ENCODE data around the gene MXRA7.

The MXRA7 gene

DNA sequence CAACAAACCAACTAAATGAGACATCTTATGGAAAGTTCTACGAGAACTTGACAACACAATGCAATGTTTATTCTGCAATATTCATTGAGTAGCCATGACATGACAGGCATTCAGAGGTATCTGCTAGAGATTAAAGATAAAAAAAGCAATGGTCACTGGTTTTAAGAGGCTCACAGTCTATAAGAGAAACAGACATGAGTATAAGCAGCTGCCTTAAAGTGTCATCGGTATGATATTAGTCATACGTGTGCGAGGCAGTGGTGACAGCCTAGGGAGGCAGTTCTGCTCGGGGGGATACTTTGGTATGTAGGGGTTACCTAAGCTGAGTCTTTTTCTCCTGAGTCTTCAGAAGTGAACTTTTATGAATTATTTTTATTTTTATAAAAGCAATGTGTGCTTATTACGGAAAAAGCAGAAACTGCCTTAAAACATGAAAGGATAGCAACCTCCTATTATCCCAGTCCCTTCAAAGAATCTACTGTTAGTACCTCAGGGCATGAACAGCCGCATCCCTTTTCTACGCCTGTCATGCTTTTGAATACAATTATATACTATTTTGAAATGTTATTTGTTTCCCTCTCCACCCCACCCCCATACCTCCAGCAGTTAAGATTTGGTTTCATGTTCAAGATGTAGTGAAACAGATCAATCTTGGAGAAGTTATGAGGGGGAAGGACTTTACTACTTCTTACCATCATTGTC is 75.0 kb downstream of the MXRA7 start:
- no peak overlapping the region for H3K27ac ChIP-seq
- H3K4me3 ChIP-seq, result no peak overlapping the region

DNA sequence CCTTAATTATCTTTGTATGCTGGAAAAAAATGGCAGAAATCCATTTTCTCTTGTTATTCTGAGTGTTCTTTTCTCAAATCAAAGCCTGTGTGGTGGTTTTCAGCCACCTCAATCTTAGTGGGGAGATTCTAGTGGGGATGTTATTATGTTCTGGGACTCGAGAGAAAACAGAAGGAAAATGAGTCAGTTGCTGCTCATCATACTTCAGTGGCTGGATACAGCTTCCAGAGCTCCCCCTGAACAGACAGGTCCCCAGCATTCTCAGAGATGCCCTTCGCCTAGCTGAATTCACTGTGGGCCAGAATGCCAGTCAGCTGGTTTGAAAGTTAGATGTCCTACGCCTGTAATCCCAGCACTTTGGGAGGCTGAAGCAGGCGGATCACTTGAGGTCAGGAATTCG is 75.7 kb downstream of the MXRA7 start:
- H3K4me3 ChIP-seq, result no peak overlapping the region
- H3K27ac ChIP-seq, result no peak overlapping the region

DNA sequence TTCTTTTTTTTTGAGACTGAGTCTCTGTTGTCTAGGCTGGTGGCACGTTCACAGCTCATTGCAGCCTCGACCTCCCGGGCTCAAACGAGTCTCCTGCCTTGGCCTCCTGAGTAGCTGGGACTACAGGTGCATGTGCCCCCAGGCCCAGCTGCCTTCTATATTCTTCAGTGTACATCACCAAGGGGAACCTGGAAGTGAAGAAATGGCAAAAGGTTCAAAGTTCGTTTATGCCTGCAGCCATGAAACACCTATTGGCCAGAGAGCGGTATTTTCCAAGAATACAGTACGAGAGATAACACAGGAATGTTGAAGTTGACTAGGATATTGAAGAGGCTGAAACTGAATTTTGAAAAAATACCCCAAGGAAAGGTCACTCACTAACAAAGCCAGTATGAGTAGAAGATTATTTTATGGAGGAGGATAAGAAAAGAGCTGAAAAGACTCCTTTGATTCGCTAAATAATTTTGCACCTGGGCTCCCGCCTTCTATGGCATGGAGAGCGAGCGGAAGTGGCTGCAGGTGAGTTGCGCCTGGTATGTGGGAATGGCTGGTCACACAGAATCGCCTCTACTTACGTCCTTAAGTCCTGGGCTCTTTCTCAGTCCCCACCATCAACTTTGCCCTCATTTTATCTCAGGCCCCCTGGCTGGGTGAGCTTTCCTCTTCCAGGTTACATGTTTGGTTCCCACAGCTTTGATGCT is 77.0 kb downstream of the MXRA7 start:
- Histone ChIP-seq H3K27ac (no peak overlapping the region), H3K4me3 (no peak overlapping the region)

DNA sequence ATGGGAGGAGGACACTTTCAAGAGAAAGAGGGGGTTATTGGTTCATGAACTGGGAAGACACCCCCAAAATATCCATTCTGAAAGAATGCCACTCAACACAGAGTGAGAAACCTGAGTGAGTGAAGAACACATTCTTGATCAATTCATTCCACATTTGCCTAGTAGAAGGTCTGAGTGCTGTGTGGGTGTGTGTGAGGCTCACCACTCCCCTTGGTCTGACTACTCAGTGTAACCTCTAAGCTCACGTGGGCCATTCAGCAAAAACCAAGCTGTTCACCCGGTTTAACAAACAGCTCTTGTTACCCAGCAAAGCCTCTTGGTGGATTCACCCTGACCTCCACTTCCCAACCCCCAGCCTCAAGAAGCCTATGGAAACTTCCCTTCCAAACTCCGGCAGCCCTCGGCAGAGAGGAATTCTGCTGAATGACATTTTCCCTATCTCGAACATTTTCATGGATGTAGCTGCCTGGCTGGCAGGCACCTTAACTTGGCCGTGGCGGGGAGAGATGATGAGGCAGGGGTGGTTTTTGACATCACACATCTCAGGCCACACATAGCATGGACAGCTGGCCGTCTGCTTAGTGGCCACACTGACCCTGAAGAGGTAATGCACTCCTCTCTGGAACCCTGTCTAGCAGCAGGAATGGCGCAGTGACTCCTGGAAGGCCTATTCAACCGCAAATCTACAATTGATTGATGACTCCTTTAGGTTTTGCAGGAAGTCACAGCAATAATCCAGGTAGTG is 78.8 kb downstream of the MXRA7 start:
- Histone ChIP-seq H3K4me3 (no peak overlapping the region), H3K27ac (peak overlapping the region in 2 of 21 experiments; percentile 15 to 38)

DNA sequence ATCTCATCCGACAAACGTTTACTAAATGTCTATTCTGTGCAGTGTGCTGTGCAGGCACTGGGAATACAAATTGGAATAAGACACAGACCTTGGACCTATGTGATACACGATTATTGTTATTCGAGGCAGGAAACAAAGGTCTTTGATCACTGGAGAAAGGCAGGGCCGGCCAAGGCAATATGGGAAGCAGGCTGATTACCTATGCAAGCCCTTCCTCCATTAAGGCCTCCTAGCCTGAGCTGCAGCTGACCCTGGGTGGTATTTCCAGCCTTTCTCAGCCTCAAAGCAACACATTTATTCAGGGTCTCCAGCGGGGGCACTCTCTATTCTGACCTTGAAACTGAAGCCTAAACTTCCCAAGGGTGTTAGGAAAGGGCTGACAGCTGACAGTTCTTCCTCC is 80.6 kb downstream of the MXRA7 start:
- H3K4me3 ChIP-seq, result no peak overlapping the region

More for the DNA sequence above, 80.6 kb downstream of the MXRA7 start:
- no peak overlapping the region for H3K27ac ChIP-seq

Measured in skin epidermis (tissue), 12 donors.